Activated naive CD4-positive, alpha-beta T cell treated with anti-CD3 and anti-CD28 coated beads, Interleukin-2, amount 50 U/mL, for 72 hours (primary cell): Measurements from ENCODE around the gene MOSMO. TPM values are rescaled to one million over a fixed set of nuclear protein-coding genes. Genes with fewer than 3 reads are reported as not detected.

Source experiments
- ATAC-seq, 2 donors: fragments of 150-1000 bp; cut with Tn5 transposase; 2 replicates each; pipeline ENCODE4 v1.10.0; 2021; ENCODE audit warnings: mild to moderate bottlenecking in 2 of 2, moderate library complexity in 2 of 2
- DNase-seq, 2 donors: peaks; one replicate each; pipeline ENCODE4 v3.0.0; 2021 to 2022; ENCODE audit warnings: low spot score in 2 of 2
- H3K27ac Mint-ChIP-seq, 2 donors: one replicate each; pipeline ENCODE4 v1.8.0; 2022; ENCODE audit warnings: mild to moderate bottlenecking in 2 of 2, mixed read lengths in 2 of 2
- H3K36me3 Mint-ChIP-seq, 2 donors: one replicate each; pipeline ENCODE4 v1.8.0; 2022; ENCODE audit warnings: mixed read lengths in 2 of 2
- H3K9me3 Mint-ChIP-seq, 2 donors: one replicate each; pipeline ENCODE4 v1.8.0; 2022; ENCODE audit warnings: mixed read lengths in 2 of 2
- total RNA-seq, 2 donors: library from RNA; stranded (reverse); gene quantifications; one replicate each; pipeline ENCODE4 v1.2.3, GENCODE V29; 2022

The MOSMO gene
- 10 to 100 TPM in 1 of 2 donors, 1 to 10 TPM in 1; 9.2 to 11.8 TPM for total RNA-seq

DNA sequence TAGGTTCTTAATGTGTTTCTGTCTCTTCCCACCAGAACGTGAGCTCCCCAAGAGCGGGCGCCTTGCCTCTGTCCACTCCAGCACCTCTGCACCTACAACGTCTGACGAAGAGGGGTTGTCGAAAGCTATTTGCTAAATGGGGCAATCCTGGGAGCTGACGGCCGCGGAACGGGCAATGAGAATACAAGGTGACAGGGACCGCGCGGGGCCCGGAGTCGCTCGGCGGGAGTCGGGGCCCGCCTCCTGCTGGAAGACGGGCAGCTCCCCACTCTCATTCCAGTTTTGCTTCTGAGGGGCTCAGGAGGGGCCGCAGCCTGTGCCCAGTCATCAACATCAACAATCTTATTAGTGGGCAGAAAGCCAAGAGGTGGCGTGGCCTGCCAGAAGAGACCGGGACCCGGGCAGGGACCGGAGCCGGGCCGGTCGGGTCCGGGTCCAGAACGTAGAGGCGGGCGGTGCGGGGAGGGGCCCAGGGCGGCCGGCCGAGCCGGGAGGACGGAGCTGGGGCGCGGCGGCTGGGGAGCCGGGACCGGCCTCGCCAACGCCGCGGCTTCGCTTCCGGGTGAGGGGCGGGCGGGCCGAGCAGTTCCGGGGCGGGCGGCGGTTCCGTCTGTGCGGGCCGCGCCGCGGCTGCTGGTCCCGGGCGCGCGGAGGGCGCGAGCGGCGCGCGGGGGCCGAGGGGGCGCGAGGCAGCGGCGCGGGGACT, at the start of gene MOSMO:
Gene MOSMO (plus strand): TSS at position 603 of the 706 bp plus-strand sequence. CDS start 191 bp downstream, outside the sequence.
- H3K27ac Mint-ChIP-seq = peak within 1 kb of the TSS; percentile 92 to 93
- no peaks in the 10 kb centered on the region for H3K9me3 Mint-ChIP-seq

DNA sequence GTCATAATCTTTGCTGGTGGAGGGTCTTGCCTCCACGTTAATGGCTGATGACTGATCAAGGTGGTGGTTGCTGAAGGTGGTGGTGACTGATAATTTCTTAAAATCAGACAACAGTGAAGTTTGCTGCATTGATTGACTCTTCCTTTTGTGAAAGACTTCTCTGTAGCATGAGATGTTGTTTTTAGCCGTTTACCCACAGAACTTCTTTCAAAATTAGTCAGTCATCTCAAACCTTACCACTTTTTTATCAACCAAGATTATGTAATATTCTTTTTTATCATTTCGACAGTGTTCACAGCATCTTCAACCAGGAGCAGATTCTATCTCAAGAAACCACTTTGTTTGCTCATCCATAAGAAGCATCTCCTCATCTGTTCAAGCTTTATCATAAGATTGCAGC, 48.9 kb upstream of the MOSMO start:
- Mint-ChIP-seq H3K9me3 (no peaks in the 10 kb centered on the region), H3K36me3 (peaks cover 19 to 22% of the 10 kb centered on the region in 2 donors), H3K27ac (no peak overlapping the region)
- DNase-seq (no peak), ATAC-seq (peak; percentile 18 to 63)

More for the DNA sequence above, at the start of gene MOSMO:
- H3K36me3 Mint-ChIP-seq = peaks cover 0 to 7% of the 10 kb centered on the region in 2 donors
- DNase-seq = peak; percentile 67 to 71
- ATAC-seq = peak; percentile 93 to 94

DNA sequence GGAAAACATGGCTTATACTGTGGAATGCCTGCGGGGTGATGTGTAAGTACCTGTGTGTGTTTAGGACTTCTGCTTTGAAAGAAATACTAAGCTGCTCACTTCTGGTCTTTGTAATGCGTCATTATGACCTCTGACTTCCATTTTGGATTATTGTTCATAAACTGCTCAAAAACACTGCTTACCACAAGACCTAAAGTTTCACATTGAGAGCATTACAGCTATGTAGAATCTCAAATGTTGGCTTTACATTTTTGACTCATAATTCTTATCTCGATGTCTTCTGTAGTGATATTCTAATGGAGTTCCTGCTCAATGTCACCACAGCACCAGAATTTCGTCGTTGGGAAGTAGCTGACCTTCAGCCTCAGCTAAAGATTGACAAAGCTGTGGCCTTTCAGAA, 45.4 kb upstream of the MOSMO start:
- H3K27ac Mint-ChIP-seq = no peak overlapping the region
- no peaks in the 10 kb centered on the region for H3K9me3 Mint-ChIP-seq
- H3K36me3 Mint-ChIP-seq = peaks cover 17 to 27% of the 10 kb centered on the region in 2 donors
- ATAC-seq = no peak
- DNase-seq = no peak

DNA sequence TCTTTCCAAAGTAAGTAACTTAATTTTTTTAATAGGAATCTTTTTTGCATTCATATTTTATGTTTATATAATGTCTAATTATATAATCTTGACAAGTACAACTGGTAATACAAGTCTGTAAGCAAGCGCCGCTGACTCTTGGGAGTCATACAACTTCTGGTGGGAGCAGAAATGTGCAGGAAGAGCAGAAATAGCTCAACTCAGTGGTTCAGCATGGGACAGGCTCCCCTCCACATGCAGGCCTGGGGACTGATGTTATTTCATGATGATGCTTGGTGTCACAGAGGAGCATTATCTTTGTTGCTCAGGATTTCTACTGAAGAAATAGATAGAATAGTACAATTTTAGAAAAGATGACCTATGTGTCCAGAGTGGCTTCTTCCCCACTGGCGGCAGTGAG, 44.0 kb upstream of the MOSMO start:
- ATAC-seq (no peak), DNase-seq (no peak)
- Mint-ChIP-seq H3K9me3 (no peaks in the 10 kb centered on the region), H3K36me3 (peaks cover 12 to 21% of the 10 kb centered on the region in 2 donors), H3K27ac (no peak overlapping the region)

DNA sequence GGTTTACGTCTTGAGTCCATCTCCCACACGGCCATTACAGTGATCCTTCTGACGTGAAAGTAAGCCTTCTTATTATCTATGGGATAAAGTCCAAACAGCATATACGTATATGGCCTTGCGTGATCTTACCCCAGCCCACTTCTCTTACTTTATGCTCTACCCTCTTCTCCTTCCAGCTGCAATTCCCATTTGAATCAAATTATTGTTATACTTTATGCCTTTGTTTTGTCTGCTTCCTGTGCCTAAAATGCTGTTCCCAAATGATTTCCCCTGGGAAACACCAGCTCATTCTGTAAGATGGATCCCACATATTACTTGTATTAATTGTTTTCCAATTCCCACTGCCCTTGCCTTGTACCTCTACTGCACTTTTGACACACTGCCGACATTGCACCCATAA, 43.6 kb upstream of the MOSMO start:
- Mint-ChIP-seq H3K36me3 (peaks cover 12 to 18% of the 10 kb centered on the region in 2 donors), H3K9me3 (no peaks in the 10 kb centered on the region), H3K27ac (no peak overlapping the region)
- DNase-seq (no peak), ATAC-seq (no peak)

DNA sequence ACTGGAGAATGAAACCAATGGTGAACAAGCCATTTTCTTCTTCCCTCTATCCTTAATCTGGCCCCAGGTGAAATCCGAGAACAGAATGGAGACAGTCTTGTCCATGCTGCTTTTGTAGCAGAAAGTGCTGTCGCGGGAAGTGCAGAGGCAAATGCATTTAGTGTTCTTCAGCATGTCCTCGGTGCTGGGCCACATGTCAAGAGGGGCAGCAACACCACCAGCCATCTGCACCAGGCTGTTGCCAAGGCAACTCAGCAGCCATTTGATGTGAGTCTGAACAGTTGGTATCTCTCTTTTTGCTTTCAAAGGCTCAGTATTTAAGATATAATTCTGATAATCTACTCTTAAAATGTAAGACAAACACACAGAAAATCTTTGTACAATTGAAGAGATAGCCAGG, 36.1 kb upstream of the MOSMO start:
- DNase-seq = no peak
- no peak for ATAC-seq
- no peak overlapping the region for H3K27ac Mint-ChIP-seq
- peaks cover 0 to 10% of the 10 kb centered on the region in 2 donors for H3K36me3 Mint-ChIP-seq
- H3K9me3 Mint-ChIP-seq = no peaks in the 10 kb centered on the region

DNA sequence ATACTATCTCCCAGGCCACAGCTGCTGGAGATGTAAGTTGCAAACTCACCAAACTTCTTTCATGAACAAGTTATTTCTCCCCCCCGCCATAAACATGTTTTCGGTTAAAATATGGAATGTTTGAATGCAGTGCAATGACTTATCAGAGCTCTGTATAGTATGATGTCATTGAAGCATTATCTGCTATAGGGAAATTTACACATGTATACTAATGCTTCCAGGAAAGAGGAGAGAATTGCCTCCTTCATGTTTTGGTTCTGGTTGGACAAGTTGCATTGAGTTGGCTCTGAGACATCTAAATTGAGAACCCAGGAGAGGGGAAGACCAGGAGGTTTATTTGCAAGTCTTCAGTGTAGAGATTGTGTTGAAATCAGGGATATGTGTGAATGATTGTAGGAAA, 34.0 kb upstream of the MOSMO start:
- peaks cover 0 to 10% of the 10 kb centered on the region in 2 donors for H3K36me3 Mint-ChIP-seq
- H3K27ac Mint-ChIP-seq = no peak overlapping the region

DNA sequence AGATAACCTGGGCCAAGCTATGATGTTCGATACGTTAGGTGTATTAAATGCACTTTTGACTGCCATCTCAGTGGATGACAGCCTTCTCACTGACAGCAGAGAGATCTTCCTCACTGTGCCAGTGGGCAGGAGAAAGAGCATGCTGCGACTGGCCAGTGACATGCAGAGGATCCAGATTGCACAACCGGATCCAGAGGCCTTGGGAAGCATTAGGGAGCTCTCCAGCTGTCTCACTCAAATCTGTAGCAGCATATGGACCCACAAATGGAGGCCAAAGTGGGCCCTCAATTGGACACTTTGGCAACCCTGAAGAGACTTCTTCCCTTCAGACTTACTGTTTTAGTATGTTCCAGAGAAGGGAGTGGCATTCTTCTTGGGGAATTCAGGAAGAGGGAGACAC, 27.9 kb upstream of the MOSMO start:
- ATAC-seq (no peak), DNase-seq (no peak)
- Mint-ChIP-seq H3K9me3 (no peaks in the 10 kb centered on the region), H3K27ac (no peak overlapping the region), H3K36me3 (peaks cover 0 to 13% of the 10 kb centered on the region in 2 donors)

More for the DNA sequence above, 34.0 kb upstream of the MOSMO start:
- ATAC-seq (no peak), DNase-seq (no peak)
- no peaks in the 10 kb centered on the region for H3K9me3 Mint-ChIP-seq

DNA sequence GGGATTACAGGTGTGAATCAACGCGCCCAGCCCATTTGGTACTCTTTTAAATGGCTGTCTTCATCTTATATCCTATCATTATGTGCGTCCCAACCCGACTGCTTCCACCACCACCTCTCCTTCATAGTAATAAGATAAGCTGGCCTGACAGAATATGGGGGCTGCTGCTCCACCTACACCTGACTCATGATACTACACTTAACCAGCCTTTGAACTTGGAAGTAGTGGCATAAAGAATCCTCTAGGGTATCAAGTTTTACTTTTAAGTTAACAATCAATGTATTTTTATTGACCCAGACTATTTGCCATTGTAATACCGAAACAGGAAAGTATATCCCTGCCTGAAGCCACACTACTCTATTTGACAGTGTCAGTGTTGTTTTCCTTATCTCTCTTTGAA, 25.8 kb upstream of the MOSMO start:
- no peak for ATAC-seq
- H3K9me3 Mint-ChIP-seq = no peaks in the 10 kb centered on the region
- peaks cover 0 to 18% of the 10 kb centered on the region in 2 donors for H3K36me3 Mint-ChIP-seq
- DNase-seq = no peak
- H3K27ac Mint-ChIP-seq = peak overlapping the region in 1 of 2 donors; percentile 27

DNA sequence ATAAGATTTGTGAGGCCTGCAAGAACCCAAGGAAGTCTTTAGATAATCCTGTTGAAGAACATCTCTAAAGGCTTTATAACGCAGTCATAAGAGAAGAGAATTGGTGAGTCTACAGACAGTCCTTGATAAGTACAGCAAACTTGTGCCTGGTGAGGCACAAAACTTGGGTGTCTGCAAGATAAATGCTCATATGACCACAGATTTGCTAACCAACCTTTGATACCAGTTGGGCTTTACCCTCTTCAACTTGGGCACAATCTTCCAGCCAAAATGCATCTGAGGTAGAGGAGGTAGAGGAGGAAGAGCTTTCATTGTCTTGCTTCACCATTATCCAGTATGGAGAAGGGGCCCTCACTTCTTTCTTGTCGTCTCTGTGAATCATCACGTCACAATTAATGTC, 23.8 kb upstream of the MOSMO start:
- ATAC-seq (no peak), DNase-seq (no peak)
- H3K36me3 Mint-ChIP-seq = peaks cover 0 to 18% of the 10 kb centered on the region in 2 donors
- H3K27ac Mint-ChIP-seq = no peak overlapping the region
- H3K9me3 Mint-ChIP-seq = no peaks in the 10 kb centered on the region

DNA sequence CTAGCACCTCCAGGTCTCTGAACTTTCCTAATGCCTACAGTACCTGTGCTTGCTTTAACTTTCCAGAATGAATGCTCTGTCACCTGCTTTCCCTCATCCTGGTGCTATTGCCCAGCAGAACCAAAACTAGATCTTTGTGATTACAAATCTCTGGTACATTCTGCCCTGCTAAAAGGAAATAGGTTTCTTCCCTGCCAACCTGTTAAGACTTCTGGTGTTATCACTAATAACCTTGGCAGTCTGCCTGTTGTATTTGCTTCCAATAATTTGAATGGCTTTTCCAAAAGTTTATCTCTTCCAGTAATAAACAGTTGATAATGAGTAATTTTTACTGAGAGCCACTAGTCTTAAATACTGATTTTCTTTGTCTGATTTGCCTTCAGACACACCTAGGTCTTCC, 22.4 kb upstream of the MOSMO start:
- Mint-ChIP-seq H3K36me3 (peaks cover 0 to 6% of the 10 kb centered on the region in 2 donors), H3K27ac (peak overlapping the region; percentile 35 to 78), H3K9me3 (no peaks in the 10 kb centered on the region)
- no peak for ATAC-seq
- DNase-seq = no peak

DNA sequence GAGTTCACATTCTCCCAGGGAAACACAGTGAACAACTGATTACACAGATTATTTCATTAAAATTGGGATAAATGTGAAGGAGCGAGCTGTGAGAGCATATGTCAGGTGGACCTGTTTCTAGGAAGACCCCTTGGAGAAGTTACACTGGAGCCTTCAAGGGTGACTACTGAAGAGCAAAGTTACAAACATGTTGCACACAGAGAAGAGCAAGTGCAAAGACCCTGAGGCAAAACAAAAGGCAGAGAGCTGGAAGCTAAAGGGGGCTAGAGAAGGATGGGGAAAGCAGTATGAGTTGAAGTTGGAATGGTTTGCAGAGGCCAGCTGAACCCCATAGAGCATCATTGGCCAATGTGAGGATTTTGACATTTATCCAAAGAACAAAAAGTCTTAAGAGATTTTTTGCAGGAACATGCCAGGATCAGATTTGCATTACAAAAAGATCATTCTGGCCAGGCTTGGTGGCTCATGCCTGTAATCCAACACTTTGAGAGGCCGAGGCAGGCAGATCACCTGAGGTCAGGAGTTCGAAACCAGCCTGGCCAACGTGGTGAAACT, 21.1 kb upstream of the MOSMO start:
- H3K9me3 Mint-ChIP-seq = no peaks in the 10 kb centered on the region
- DNase-seq (no peak), ATAC-seq (no peak)
- peaks cover 0 to 6% of the 10 kb centered on the region in 2 donors for H3K36me3 Mint-ChIP-seq
- peak overlapping the region in 1 of 2 donors; percentile 9 for H3K27ac Mint-ChIP-seq

DNA sequence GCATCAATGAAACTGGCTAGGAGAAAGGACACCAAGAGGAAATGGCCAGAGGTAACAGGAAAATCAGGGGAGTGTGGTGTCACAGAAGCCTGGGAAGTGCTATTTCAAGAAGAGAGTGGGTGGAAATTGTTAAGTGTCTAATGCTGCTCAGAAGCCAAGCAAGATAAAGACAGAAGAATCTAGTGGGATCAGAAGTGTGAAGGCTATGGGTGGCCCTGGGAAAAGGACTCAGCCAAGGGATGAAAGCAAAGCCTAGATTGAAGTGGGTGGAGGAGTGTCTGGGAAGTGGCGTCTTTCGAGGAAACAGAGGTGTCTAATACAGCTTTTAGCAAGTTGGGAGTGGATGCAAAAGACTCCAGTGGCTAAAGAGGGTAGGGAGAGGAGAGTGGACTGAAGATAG, 20.4 kb upstream of the MOSMO start:
- Mint-ChIP-seq H3K36me3 (peaks cover 0 to 6% of the 10 kb centered on the region in 2 donors), H3K9me3 (no peaks in the 10 kb centered on the region), H3K27ac (no peak overlapping the region)
- peak in 1 of 2 donors; percentile 40 for ATAC-seq
- DNase-seq = no peak

DNA sequence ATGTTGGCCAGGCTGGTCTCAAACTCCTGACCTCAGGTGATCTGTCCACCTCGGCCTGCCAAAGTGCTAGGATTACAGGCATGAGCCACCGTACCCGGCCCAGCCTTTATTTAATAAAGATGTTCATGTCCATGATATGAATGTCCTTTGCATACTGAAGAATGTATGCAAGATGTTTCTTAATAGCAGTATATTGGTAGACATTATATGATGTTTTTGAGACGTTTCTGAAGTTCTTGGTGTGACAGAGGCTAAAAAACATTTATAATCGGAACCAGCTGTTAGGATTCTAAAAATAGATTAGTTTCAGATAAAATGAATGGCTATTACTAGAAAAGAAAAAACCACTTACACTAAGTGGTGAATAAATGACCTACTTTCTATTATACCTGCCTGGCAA, 18.8 kb upstream of the MOSMO start:
- no peak overlapping the region for H3K27ac Mint-ChIP-seq
- peaks cover 0 to 6% of the 10 kb centered on the region in 2 donors for H3K36me3 Mint-ChIP-seq
- ATAC-seq (no peak), DNase-seq (no peak)
- H3K9me3 Mint-ChIP-seq = no peaks in the 10 kb centered on the region

DNA sequence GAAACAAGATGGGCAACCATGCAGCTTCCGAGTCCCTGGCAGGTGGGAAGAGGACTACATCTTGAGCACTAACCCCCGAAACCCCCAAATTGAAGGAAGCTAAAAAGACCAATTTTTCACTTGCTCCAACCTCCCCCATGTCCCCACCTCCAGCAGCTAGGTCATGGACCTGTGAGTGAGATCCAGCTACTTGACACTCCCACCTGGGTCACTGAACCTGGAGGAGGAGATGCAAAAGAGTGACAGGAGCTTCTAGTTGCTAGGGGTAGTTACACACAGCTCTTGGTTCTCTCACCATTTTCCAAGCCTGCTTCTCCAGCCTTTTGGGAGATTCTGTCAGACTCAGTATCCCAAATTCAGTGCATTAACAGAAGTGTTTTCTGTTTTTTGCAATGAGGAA, 18.2 kb upstream of the MOSMO start:
- DNase-seq = no peak
- Mint-ChIP-seq H3K9me3 (no peaks in the 10 kb centered on the region), H3K36me3 (peaks cover 0 to 6% of the 10 kb centered on the region in 2 donors), H3K27ac (no peak overlapping the region)
- no peak for ATAC-seq

DNA sequence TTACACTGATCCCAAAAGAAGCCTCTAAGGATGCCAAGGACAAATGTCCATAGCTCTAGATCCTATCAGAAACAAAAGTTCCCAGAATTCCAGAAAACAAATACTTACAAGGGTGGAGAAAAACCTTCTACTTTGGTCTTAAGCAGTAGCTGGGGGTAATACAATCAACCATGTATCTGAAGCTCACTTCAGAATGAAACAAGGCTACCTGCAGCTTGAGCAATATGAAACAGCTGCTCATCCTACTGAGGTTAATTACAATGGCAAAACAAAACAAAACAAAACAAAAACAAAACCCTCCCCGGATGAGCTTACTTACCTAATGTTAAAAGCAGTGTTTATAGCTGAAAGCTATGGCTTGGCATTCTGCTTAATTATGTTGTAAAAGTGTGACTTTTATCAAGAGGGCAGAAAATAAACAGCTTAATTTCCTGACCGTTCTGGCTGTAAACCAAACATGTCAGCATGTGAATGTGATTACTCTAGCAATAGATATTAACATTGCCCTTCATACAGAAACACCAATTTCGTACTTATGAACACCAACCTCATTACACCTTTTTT, 17.4 kb upstream of the MOSMO start:
- Mint-ChIP-seq H3K36me3 (peaks cover 0 to 4% of the 10 kb centered on the region in 2 donors), H3K9me3 (no peaks in the 10 kb centered on the region), H3K27ac (no peak overlapping the region)
- DNase-seq (no peak), ATAC-seq (no peak)

DNA sequence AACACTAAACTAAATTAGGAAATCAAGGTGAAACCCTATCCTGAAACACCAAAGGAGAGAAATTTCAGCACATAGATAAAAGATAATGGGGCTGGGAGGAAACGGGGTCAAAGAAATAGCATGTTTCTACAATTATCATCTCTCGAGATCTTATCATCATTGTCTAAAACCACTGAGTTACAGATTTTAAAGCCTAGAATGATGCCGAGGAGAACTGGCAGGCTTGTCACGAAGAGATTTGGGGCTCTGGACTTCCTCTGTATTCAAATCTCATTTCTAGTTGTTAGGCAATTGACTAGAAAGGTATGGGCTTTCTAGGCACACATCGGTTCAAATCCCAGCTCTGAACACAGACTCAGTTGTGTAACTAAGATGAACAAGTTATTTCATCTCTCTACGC, 16.3 kb upstream of the MOSMO start:
- DNase-seq (no peak), ATAC-seq (no peak)
- no peaks in the 10 kb centered on the region for H3K9me3 Mint-ChIP-seq
- no peak overlapping the region for H3K27ac Mint-ChIP-seq
- H3K36me3 Mint-ChIP-seq = no peaks in the 10 kb centered on the region
